HepG2 (cell line): Measurements from ENCODE around the gene ISOC2. TPM values are rescaled to one million over a fixed set of nuclear protein-coding genes. Genes with fewer than 3 reads are reported as not detected.
A peak's percentile ranks its signal among the peaks of the same experiment; 100 is the strongest.

Experiments
- AGO2 ChIP-seq: fragments of 200-400 bp; formaldehyde crosslinking; optimal IDR thresholded peaks from 2 replicates; pipeline ENCODE3; 2017; ENCODE audit warnings: mild to moderate bottlenecking, low read depth, low read length, moderate library complexity
- DR1 ChIP-seq: sonication (generic); formaldehyde crosslinking; IDR thresholded peaks from 2 replicates; pipeline ENCODE4 v1.8.0; 2021; ENCODE audit warnings: mild to moderate bottlenecking, missing genetic modification reagents, inconsistent platforms
- EED ChIP-seq: sonication (generic); formaldehyde crosslinking; IDR thresholded peaks from 2 replicates; pipeline ENCODE4 v1.5.0; 2020; ENCODE audit warnings: mild to moderate bottlenecking, missing genetic modification reagents
- MLLT10 ChIP-seq: sonication (generic); formaldehyde crosslinking; IDR thresholded peaks from 2 replicates; pipeline ENCODE4 v1.4.0; 2020; ENCODE audit warnings: missing genetic modification reagents
- PCBP2 ChIP-seq: fragments of 200-400 bp; formaldehyde crosslinking; optimal IDR thresholded peaks from 2 replicates; pipeline ENCODE3; 2018; ENCODE audit warnings: low read length, low read depth; ENCODE audit not compliant: poor library complexity, severe bottlenecking
- POLR2AphosphoS5 ChIP-seq: IDR thresholded peaks from 2 replicates; pipeline ENCODE4 v1.6.1; 2012; ENCODE audit warnings: low read depth, low read length
- RBM39 ChIP-seq: fragments of 200-400 bp; formaldehyde crosslinking; IDR thresholded peaks from one replicate; pipeline ENCODE4 v1.6.1; 2018; ENCODE audit warnings: antibody characterized with exemption, mild to moderate bottlenecking, low read depth, low read length; ENCODE audit not compliant: poor library complexity, severe bottlenecking
- REPIN1 ChIP-seq: sonication (generic); formaldehyde crosslinking; IDR thresholded peaks from 2 replicates; pipeline ENCODE4 v1.8.0; 2022; ENCODE audit warnings: missing genetic modification reagents, low read depth, mild to moderate bottlenecking, borderline replicate concordance
- XBP1 ChIP-seq: sonication (generic); formaldehyde crosslinking; IDR thresholded peaks from 2 replicates; pipeline ENCODE4 v1.5.0; 2020; ENCODE audit warnings: missing genetic modification reagents
- ZBTB20 ChIP-seq: sonication (generic); formaldehyde crosslinking; IDR thresholded peaks from 2 replicates; pipeline ENCODE4 v1.8.1; 2023; ENCODE audit warnings: missing genetic modification reagents, low read depth, mild to moderate bottlenecking, borderline replicate concordance
- ZNF557 ChIP-seq: sonication (generic); formaldehyde crosslinking; IDR thresholded peaks from 2 replicates; pipeline ENCODE4 v1.4.0; 2020; ENCODE audit warnings: missing genetic modification reagents
- ZNF567 ChIP-seq: sonication (generic); formaldehyde crosslinking; IDR thresholded peaks from 2 replicates; pipeline ENCODE4 v1.8.1; 2023; ENCODE audit warnings: mild to moderate bottlenecking, missing genetic modification reagents, borderline replicate concordance
- ZNF607 ChIP-seq: sonication (generic); formaldehyde crosslinking; IDR thresholded peaks from 2 replicates; pipeline ENCODE4 v1.5.1; 2020; ENCODE audit warnings: missing genetic modification reagents, mild to moderate bottlenecking, borderline replicate concordance
- polyA plus RNA-seq, 8 experiments: library from polyadenylated mRNA; depleted of rRNA in 3 of 8; stranded (reverse) in 7 of 8; unstranded in 1 of 8; fragments of >200 nt; fragmentation: Illumina TruSeq in 4 of 8; extraction: Trizol in 4 of 8; gene quantifications; 2 replicates each; pipeline versions ENCODE4 v1.2.1 to v1.2.3, GENCODE V29; 2011 to 2016; ENCODE audit warnings: low read depth in 4 of 8, missing spikeins in 1 of 8, mixed read lengths in 1 of 8; ENCODE audit not compliant: insufficient read depth in 1 of 8
- total RNA-seq, 5 experiments: library from RNA; depleted of rRNA; stranded (reverse); fragments of >200 nt; fragmentation: Illumina TruSeq; extraction: Trizol; gene quantifications; 2 replicates each; pipeline ENCODE4 v1.2.3, GENCODE V29; 2016; ENCODE audit warnings: low read depth in 1 of 5
- TF ChIP-seq, protein P1 (sequence below): sonication (generic); formaldehyde crosslinking; IDR thresholded peaks from 2 replicates; pipeline ENCODE4 v1.5.0; 2020; ENCODE audit warnings: missing genetic modification reagents
- TF ChIP-seq, protein P2 (sequence below): sonication (generic); formaldehyde crosslinking; IDR thresholded peaks from 2 replicates; pipeline ENCODE4; 2020; ENCODE audit warnings: missing genetic modification reagents, mild to moderate bottlenecking, borderline replicate concordance
- TF ChIP-seq, protein P3 (sequence below): sonication (generic); formaldehyde crosslinking; IDR thresholded peaks from 2 replicates; pipeline ENCODE4 v1.4.0; 2020; ENCODE audit warnings: mild to moderate bottlenecking, missing genetic modification reagents
- TF ChIP-seq, protein P4 (sequence below): sonication (generic); formaldehyde crosslinking; IDR thresholded peaks from 2 replicates; pipeline ENCODE4 v1.5.1; 2020; ENCODE audit warnings: missing genetic modification reagents, mild to moderate bottlenecking, borderline replicate concordance
- TF ChIP-seq, protein P5 (sequence below): fragments of 450-650 bp; IDR thresholded peaks from 2 replicates; pipeline ENCODE4 v1.6.1; 2017; ENCODE audit warnings: mild to moderate bottlenecking

ISOC2 gene
- total and polyA plus RNA-seq, 2 of the 13 experiments (the other 11 are each of a cell fraction or from before 2014, with no cell fraction given) = 76.8 to 105 TPM

DNA sequence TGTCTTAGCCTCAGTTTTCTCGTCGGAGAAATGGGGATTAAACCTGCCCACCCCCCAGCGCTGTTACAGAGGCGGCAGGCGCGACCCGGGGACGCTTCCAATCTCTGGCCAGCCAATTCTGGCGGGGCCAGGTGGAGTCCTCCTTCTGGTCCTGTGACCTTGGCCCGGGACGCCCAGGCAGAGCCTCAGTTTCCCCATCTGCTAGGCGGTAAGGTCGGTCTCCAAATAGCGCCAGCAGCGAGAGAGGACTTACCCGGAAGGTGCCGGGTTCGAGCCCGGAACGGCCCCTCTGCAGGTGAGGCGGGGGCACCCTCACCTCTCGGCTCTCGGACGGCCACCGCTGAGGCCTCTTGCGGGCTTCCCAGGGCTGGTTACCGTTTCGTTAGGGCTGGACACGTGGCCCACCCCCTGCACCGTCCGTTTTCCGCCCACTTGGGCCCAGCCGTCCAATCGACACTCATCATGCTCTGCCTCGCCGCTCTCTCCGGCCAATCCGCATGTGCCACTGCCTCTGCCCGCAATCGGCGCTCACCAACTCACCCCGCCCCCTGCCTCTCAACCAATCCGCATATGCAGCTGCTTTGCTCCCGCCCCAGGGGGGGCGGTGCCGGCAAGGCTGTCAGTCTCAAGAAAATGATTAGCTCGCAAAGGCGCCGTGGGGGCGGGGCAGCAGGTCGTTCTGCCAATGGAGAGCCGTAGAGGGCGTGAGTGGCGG, at the start of gene ISOC2 (continued):
- TF ChIP-seq RBM39 = peak; percentile 83
- 0 out of 2 replicates have a peak, but pooled peaks have one; percentile 25 for TF ChIP-seq ZNF557 (CRISPR knock-in tag)
- TF ChIP-seq, protein P1, sequence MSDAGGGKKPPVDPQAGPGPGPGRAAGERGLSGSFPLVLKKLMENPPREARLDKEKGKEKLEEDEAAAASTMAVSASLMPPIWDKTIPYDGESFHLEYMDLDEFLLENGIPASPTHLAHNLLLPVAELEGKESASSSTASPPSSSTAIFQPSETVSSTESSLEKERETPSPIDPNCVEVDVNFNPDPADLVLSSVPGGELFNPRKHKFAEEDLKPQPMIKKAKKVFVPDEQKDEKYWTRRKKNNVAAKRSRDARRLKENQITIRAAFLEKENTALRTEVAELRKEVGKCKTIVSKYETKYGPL (CRISPR knock-in tag) = no peak
- TF ChIP-seq POLR2AphosphoS5 = peak; percentile 76
- no peak for TF ChIP-seq XBP1 (CRISPR knock-in tag)
- TF ChIP-seq, protein P2, sequence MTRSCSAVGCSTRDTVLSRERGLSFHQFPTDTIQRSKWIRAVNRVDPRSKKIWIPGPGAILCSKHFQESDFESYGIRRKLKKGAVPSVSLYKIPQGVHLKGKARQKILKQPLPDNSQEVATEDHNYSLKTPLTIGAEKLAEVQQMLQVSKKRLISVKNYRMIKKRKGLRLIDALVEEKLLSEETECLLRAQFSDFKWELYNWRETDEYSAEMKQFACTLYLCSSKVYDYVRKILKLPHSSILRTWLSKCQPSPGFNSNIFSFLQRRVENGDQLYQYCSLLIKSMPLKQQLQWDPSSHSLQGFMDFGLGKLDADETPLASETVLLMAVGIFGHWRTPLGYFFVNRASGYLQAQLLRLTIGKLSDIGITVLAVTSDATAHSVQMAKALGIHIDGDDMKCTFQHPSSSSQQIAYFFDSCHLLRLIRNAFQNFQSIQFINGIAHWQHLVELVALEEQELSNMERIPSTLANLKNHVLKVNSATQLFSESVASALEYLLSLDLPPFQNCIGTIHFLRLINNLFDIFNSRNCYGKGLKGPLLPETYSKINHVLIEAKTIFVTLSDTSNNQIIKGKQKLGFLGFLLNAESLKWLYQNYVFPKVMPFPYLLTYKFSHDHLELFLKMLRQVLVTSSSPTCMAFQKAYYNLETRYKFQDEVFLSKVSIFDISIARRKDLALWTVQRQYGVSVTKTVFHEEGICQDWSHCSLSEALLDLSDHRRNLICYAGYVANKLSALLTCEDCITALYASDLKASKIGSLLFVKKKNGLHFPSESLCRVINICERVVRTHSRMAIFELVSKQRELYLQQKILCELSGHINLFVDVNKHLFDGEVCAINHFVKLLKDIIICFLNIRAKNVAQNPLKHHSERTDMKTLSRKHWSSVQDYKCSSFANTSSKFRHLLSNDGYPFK (CRISPR knock-in tag) = peak; percentile 87; the same call in 1 of the 2 replicates
- TF ChIP-seq DR1 (CRISPR knock-in tag) = peak; percentile 75
- TF ChIP-seq AGO2 = peak; percentile 78
- TF ChIP-seq, protein P3, sequence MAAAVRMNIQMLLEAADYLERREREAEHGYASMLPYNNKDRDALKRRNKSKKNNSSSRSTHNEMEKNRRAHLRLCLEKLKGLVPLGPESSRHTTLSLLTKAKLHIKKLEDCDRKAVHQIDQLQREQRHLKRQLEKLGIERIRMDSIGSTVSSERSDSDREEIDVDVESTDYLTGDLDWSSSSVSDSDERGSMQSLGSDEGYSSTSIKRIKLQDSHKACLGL (CRISPR knock-in tag) = peak; percentile 88; the same call in 1 of the 2 replicates
- TF ChIP-seq ZNF567 (CRISPR knock-in tag) = peak; percentile 84
- no peak; the same call in 1 of the 2 replicates for TF ChIP-seq REPIN1
- TF ChIP-seq, protein P4, sequence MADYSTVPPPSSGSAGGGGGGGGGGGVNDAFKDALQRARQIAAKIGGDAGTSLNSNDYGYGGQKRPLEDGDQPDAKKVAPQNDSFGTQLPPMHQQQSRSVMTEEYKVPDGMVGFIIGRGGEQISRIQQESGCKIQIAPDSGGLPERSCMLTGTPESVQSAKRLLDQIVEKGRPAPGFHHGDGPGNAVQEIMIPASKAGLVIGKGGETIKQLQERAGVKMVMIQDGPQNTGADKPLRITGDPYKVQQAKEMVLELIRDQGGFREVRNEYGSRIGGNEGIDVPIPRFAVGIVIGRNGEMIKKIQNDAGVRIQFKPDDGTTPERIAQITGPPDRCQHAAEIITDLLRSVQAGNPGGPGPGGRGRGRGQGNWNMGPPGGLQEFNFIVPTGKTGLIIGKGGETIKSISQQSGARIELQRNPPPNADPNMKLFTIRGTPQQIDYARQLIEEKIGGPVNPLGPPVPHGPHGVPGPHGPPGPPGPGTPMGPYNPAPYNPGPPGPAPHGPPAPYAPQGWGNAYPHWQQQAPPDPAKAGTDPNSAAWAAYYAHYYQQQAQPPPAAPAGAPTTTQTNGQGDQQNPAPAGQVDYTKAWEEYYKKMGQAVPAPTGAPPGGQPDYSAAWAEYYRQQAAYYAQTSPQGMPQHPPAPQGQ (CRISPR knock-in tag) = no peak
- no peak for TF ChIP-seq MLLT10 (CRISPR knock-in tag)
- no peak for TF ChIP-seq ZBTB20
- TF ChIP-seq PCBP2 = no peak
- TF ChIP-seq EED = peak; percentile 77; the same call in 1 of the 2 replicates
- TF ChIP-seq, protein P5, sequence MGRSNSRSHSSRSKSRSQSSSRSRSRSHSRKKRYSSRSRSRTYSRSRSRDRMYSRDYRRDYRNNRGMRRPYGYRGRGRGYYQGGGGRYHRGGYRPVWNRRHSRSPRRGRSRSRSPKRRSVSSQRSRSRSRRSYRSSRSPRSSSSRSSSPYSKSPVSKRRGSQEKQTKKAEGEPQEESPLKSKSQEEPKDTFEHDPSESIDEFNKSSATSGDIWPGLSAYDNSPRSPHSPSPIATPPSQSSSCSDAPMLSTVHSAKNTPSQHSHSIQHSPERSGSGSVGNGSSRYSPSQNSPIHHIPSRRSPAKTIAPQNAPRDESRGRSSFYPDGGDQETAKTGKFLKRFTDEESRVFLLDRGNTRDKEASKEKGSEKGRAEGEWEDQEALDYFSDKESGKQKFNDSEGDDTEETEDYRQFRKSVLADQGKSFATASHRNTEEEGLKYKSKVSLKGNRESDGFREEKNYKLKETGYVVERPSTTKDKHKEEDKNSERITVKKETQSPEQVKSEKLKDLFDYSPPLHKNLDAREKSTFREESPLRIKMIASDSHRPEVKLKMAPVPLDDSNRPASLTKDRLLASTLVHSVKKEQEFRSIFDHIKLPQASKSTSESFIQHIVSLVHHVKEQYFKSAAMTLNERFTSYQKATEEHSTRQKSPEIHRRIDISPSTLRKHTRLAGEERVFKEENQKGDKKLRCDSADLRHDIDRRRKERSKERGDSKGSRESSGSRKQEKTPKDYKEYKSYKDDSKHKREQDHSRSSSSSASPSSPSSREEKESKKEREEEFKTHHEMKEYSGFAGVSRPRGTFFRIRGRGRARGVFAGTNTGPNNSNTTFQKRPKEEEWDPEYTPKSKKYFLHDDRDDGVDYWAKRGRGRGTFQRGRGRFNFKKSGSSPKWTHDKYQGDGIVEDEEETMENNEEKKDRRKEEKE = no peak
- peak; percentile 94 for TF ChIP-seq ZNF607 (CRISPR knock-in tag)
